GM12865 (cell line): ENCODE measurements around the gene CCDC152.

Source experiments
- DNase-seq: peaks from one replicate; pipeline ENCODE4 v3.0.0; 2010; ENCODE audit warnings: low read depth
- H3K4me3 ChIP-seq: 2 replicates; pipeline ENCODE4 v1.5.1; 2011; ENCODE audit warnings: mild to moderate bottlenecking, low read depth, low read length, control low read depth
- CTCF ChIP-seq: IDR thresholded peaks from 2 replicates; pipeline ENCODE4 v1.5.1; 2011; ENCODE audit warnings: low read length, control low read depth, low read depth, inconsistent platforms; ENCODE audit not compliant: insufficient read depth; ENCODE audit errors: missing control alignments

The CCDC152 gene

GRCh38 chr5:42791151-42791550 is 34.5 kb downstream of the CCDC152 start:
- no peak for DNase-seq
- TF ChIP-seq CTCF: no peak
- no peak overlapping the region for H3K4me3 ChIP-seq

GRCh38 chr5:42798284-42799240 is 41.9 kb downstream of the CCDC152 start:
- no peak for TF ChIP-seq CTCF
- H3K4me3 ChIP-seq: no peak overlapping the region
- DNase-seq: no peak

- no peak for TF ChIP-seq CTCF
- no peak overlapping the region for H3K4me3 ChIP-seq
- DNase-seq: no peak
These were observed 42.6 kb downstream of the CCDC152 start for GRCh38 chr5:42799241-42799608.

- TF ChIP-seq CTCF: no peak
- H3K4me3 ChIP-seq: no peak overlapping the region
- no peak for DNase-seq
These were observed 43.1 kb downstream of the CCDC152 start for GRCh38 chr5:42799668-42800114.

- no peak for TF ChIP-seq CTCF
- H3K4me3 ChIP-seq: no peak overlapping the region
- no peak for DNase-seq
These were observed 44.2 kb downstream of the CCDC152 start for GRCh38 chr5:42800748-42801330.

- DNase-seq: no peak
- no peak for TF ChIP-seq CTCF
- no peak overlapping the region for H3K4me3 ChIP-seq
These were observed 45.0 kb downstream of the CCDC152 start for GRCh38 chr5:42801516-42802166.
